A549 treated with AZD2906 at 1 μM for 4 hours (cell line): ENCODE measurements around the gene ADAP2. TPM values are rescaled to one million over a fixed set of nuclear protein-coding genes. Genes with fewer than 3 reads are reported as not detected.

Experiments
- total RNA-seq: library from RNA; stranded (reverse); fragments of 200-300 nt; extraction: Qiagen RNA extraction; gene quantifications from 5 replicates; pipeline ENCODE4 v1.2.3, GENCODE V29; 2022

ADAP2 gene, protein sequence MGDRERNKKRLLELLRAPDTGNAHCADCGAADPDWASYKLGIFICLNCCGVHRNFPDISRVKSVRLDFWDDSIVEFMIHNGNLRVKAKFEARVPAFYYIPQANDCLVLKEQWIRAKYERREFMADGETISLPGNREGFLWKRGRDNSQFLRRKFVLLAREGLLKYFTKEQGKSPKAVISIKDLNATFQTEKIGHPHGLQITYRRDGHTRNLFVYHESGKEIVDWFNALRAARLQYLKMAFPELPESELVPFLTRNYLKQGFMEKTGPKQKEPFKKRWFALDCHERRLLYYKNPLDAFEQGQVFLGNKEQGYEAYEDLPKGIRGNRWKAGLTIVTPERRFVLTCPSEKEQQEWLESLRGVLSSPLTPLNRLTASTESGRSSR
- 2.2 to 5.9 TPM (median 2.6 TPM) in 5 replicates for total RNA-seq

GRCh38 chr17:30921544-30922196 is at the start of gene ADAP2:
ADAP2 (plus strand) TSS chr17:30921945; CDS start chr17:30922015, 70 bp downstream.

GRCh38 chr17:30906101-30906911 is 15.4 kb upstream of the ADAP2 start, which contains the start of gene TEFM:
TEFM (minus strand) TSS chr17:30906238; CDS start chr17:30906198, 40 bp downstream.

DNA sequence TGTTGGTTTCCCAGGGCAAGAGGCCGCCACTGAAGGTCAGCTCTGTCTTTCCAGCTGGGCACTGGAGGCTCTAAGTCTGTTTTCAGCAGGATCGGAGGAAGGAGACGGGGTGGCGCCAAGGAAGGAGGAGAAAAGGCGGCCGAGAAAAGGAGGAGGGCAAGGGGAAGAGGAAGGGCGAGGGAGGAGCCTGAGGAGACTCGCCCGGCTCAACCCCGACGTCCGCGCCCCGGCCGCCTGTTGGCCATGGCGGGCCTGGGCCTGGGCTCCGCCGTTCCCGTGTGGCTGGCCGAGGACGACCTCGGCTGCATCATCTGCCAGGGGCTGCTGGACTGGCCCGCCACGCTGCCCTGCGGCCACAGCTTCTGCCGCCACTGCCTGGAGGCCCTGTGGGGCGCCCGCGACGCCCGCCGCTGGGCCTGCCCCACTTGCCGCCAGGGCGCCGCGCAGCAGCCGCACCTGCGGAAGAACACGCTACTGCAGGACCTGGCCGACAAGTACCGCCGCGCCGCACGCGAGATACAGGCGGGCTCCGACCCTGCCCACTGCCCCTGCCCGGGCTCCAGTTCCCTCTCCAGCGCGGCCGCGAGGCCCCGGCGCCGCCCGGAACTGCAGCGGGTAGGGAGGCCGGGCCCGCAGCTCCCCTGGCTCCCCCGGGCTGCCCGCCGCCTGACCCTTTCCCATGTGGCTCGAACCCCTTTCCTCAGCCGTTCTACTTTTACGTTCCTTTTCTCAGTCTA is 49.3 kb downstream of the ADAP2 start, which contains the start of gene RNF135:
TSS of gene RNF135 (plus strand) at position 209 of the 737 bp plus-strand sequence. CDS start at position 244, 35 bp downstream.

Other genes with a start within 250 kb of the ADAP2 start
- gene CRLF3, start 97.3 kb upstream of the ADAP2 start, total RNA-seq: 12.1 to 19.2 TPM (median 15.1 TPM) in 5 replicates
- 3.1 to 5.1 TPM (median 3.9 TPM) in 5 replicates for gene ATAD5, start 90.0 kb upstream of the ADAP2 start, total RNA-seq
- 16.6 to 29.4 TPM (median 18.4 TPM) in 5 replicates for gene TEFM, start 15.7 kb upstream of the ADAP2 start, total RNA-seq
- gene RNF135, start 49.1 kb downstream of the ADAP2 start, total RNA-seq: 21.7 to 25.7 TPM (median 24.9 TPM) in 5 replicates
- gene NF1, start 173.0 kb downstream of the ADAP2 start, total RNA-seq: 13.7 to 20.7 TPM (median 17.8 TPM) in 5 replicates